Measurements from ENCODE around the gene CACNA1B. TPM values are rescaled to one million over a fixed set of nuclear protein-coding genes. Genes with fewer than 3 reads are reported as not detected.

CACNA1B gene
- total and polyA plus RNA-seq, 9 donors = 0.18 to 0.76 (median 0.34) TPM

DNA sequence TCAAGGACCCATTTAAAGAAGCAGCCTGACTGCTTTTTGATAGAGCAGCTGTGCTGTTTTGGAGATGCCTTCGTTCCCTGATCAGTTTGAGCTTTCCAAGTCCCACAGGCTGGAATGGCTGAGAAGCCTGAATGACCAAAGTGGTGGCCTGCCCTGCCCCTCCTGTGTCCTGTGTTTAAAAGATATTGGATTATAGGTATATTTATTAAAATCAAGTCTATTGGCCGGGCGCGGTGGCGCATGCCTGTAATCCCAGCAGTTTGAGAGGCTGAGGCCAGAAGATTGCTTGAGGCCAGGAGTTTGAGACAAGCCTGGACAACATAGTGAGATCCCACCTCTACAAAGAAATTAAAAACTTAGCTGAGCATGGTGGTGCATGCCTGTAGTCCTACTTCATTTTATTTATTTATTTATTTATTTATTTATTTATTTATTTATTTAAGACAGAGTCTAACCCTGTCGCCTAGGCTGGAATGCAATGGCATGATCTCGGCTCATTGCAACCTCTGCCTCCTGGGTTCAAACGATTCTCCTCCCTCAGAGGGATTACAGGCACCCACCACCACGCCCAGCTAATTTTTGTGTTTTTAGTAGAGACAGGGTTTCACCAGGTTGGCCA lies 87.7 kb downstream of the CACNA1B start:
- no peak for DNase-seq
- 91% methylated on average over 5 of the region's 9 CpGs for WGBS (ENCODE audit: insufficient coverage)
- Histone ChIP-seq H3K36me3 (ENCODE audit: control insufficient read depth, insufficient read depth, low read length) (no peaks in the 10 kb centered on the region), H3K27me3 (ENCODE audit: control insufficient read depth, insufficient read depth, low read length) (peaks cover 2% of the 10 kb centered on the region), H3K4me1 (ENCODE audit: control insufficient read depth, insufficient read depth, low read length) (no peaks in the 10 kb centered on the region), H3K9me3 (replicated peaks; ENCODE audit: control insufficient read depth, low read depth, low read length) (no peaks in the 10 kb centered on the region), H3K27ac (ENCODE audit: low read length) (no peak overlapping the region), H3K4me3 (ENCODE audit: low read length) (no peak overlapping the region)

GRCh38 chr9:137967280-137967953 lies 89.8 kb downstream of the CACNA1B start:
- Histone ChIP-seq H3K4me3 (ENCODE audit: low read length) (no peak overlapping the region), H3K9me3 (replicated peaks; ENCODE audit: control insufficient read depth, low read depth, low read length) (no peaks in the 10 kb centered on the region), H3K36me3 (ENCODE audit: control insufficient read depth, insufficient read depth, low read length) (no peaks in the 10 kb centered on the region), H3K27me3 (ENCODE audit: control insufficient read depth, insufficient read depth, low read length) (peaks cover 2% of the 10 kb centered on the region), H3K27ac (ENCODE audit: low read length) (no peak overlapping the region), H3K4me1 (ENCODE audit: control insufficient read depth, insufficient read depth, low read length) (no peaks in the 10 kb centered on the region)
- 57% methylated on average over 14 of the region's 17 CpGs for WGBS (ENCODE audit: insufficient coverage)
- no peak for DNase-seq

DNA sequence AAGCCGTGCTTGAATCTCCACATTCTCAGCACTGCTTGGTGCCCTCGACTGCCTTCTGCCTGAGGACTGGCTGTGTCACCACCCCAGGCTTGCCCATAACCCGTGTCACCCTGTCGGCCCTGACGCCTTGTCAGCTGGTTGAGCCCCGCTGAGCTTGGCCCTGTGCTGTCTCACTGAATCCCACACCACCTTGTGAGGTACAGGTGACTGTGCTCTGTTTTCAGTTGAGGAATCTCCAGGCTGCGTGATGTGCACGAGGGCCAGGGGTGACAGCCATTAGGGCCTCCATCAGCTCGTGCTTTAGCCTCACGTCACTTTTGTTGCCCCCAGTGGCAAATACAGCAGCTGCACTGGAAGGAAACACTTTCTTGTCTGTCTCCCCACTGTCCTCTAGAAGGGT lies 90.7 kb downstream of the CACNA1B start:
- H3K27me3 ChIP-seq (ENCODE audit: control insufficient read depth, insufficient read depth, low read length) = peaks cover 2% of the 10 kb centered on the region
- H3K4me1 ChIP-seq (ENCODE audit: control insufficient read depth, insufficient read depth, low read length) = no peaks in the 10 kb centered on the region
- H3K36me3 ChIP-seq (ENCODE audit: control insufficient read depth, insufficient read depth, low read length) = no peaks in the 10 kb centered on the region
- 61% methylated on average over 10 of the region's 10 CpGs for WGBS (ENCODE audit: insufficient coverage)
- no peak for DNase-seq
- H3K27ac ChIP-seq (ENCODE audit: low read length) = no peak overlapping the region
- H3K4me3 ChIP-seq (ENCODE audit: low read length) = no peak overlapping the region
- no peaks in the 10 kb centered on the region for H3K9me3 ChIP-seq (replicated peaks; ENCODE audit: control insufficient read depth, low read depth, low read length)

- 70% methylated on average over 8 of the region's 8 CpGs for WGBS (ENCODE audit: insufficient coverage)
- Histone ChIP-seq H3K4me1 (ENCODE audit: control insufficient read depth, insufficient read depth, low read length) (no peaks in the 10 kb centered on the region), H3K36me3 (ENCODE audit: control insufficient read depth, insufficient read depth, low read length) (no peaks in the 10 kb centered on the region), H3K27ac (ENCODE audit: low read length) (no peak overlapping the region), H3K4me3 (ENCODE audit: low read length) (no peak overlapping the region), H3K9me3 (replicated peaks; ENCODE audit: control insufficient read depth, low read depth, low read length) (no peaks in the 10 kb centered on the region), H3K27me3 (ENCODE audit: control insufficient read depth, insufficient read depth, low read length) (peaks cover 2% of the 10 kb centered on the region)
- no peak for DNase-seq
These were observed 91.4 kb downstream of the CACNA1B start for GRCh38 chr9:137969008-137969407.

DNA sequence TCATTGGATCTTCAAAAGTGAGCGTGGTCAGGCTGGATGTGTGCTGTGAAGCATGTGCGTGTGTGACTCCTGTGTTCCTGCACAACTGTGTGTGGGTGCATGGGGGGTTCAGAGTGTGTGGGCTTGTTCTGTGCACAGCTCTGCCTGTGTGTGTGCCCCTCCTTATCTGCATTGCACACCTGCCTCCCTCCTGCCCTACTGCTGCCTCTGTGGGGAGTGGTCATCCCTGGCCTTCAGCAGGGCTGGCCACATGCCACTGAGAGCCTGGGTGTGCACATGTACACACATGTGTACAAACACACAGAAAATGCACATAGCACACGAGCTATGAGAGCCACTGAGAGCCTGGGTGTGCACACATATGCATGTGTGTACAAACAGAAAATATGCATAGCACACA lies 92.1 kb downstream of the CACNA1B start:
- H3K4me1 ChIP-seq (ENCODE audit: control insufficient read depth, insufficient read depth, low read length) = no peaks in the 10 kb centered on the region
- no peak overlapping the region for H3K4me3 ChIP-seq (ENCODE audit: low read length)
- no peaks in the 10 kb centered on the region for H3K36me3 ChIP-seq (ENCODE audit: control insufficient read depth, insufficient read depth, low read length)
- H3K9me3 ChIP-seq (replicated peaks; ENCODE audit: control insufficient read depth, low read depth, low read length) = no peaks in the 10 kb centered on the region
- H3K27ac ChIP-seq (ENCODE audit: low read length) = no peak overlapping the region
- H3K27me3 ChIP-seq (ENCODE audit: control insufficient read depth, insufficient read depth, low read length) = peaks cover 2% of the 10 kb centered on the region
- DNase-seq = no peak
- 40% methylated on average over 1 of the region's 3 CpGs for WGBS (ENCODE audit: insufficient coverage)

- no peak overlapping the region for H3K4me3 ChIP-seq (ENCODE audit: low read length)
These were observed 92.5 kb downstream of the CACNA1B start for GRCh38 chr9:137970098-137970497.

GRCh38 chr9:137970686-137971476 lies 93.3 kb downstream of the CACNA1B start:
- Histone ChIP-seq H3K27me3 (ENCODE audit: control insufficient read depth, insufficient read depth, low read length) (peaks cover 2% of the 10 kb centered on the region), H3K4me3 (ENCODE audit: low read length) (no peak overlapping the region), H3K9me3 (replicated peaks; ENCODE audit: control insufficient read depth, low read depth, low read length) (no peaks in the 10 kb centered on the region), H3K4me1 (ENCODE audit: control insufficient read depth, insufficient read depth, low read length) (peaks cover 6% of the 10 kb centered on the region), H3K27ac (ENCODE audit: low read length) (no peak overlapping the region), H3K36me3 (ENCODE audit: control insufficient read depth, insufficient read depth, low read length) (no peaks in the 10 kb centered on the region)
- peak; percentile 6 for DNase-seq
- 63% methylated on average over 13 of the region's 18 CpGs for WGBS (ENCODE audit: insufficient coverage)

More at GRCh38 chr9:137970098-137970497, 92.5 kb downstream of the CACNA1B start:
- Histone ChIP-seq H3K9me3 (replicated peaks; ENCODE audit: control insufficient read depth, low read depth, low read length) (no peaks in the 10 kb centered on the region), H3K4me1 (ENCODE audit: control insufficient read depth, insufficient read depth, low read length) (no peaks in the 10 kb centered on the region), H3K36me3 (ENCODE audit: control insufficient read depth, insufficient read depth, low read length) (no peaks in the 10 kb centered on the region), H3K27me3 (ENCODE audit: control insufficient read depth, insufficient read depth, low read length) (peaks cover 2% of the 10 kb centered on the region), H3K27ac (ENCODE audit: low read length) (no peak overlapping the region)
- DNase-seq = no peak

DNA sequence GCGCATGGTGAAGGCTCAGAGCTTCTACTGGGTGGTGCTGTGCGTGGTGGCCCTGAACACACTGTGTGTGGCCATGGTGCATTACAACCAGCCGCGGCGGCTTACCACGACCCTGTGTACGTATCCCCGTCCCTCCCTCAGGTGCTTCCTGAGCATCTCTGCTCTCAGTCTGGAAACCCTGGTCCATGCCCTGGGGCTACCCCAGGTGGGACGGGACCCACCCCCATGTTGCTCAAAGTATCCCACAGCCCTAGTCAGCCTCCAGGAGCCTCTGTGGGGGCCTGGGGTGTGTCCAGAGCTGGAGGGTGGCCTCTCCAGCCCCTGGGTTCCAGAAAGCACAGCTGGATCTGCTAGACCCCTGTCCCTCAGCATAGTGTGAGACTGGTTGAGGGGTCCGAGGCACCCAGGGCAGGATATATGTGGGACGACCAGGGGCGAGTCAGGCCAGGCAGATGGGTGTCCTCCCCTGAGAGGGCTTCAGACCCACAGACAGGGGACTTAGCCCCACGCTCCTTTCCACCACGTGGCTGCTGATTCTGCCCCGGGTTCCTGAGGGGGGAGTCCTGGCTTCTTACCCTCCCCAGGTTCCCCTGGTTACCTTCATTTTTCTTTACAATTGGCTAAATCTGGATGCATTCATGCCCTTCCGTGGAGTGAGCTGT lies 94.0 kb downstream of the CACNA1B start:
- H3K4me3 ChIP-seq (ENCODE audit: low read length) = no peak overlapping the region
- H3K4me1 ChIP-seq (ENCODE audit: control insufficient read depth, insufficient read depth, low read length) = peaks cover 10% of the 10 kb centered on the region
- H3K9me3 ChIP-seq (replicated peaks; ENCODE audit: control insufficient read depth, low read depth, low read length) = no peaks in the 10 kb centered on the region
- H3K36me3 ChIP-seq (ENCODE audit: control insufficient read depth, insufficient read depth, low read length) = no peaks in the 10 kb centered on the region
- DNase-seq = no peak
- WGBS (ENCODE audit: insufficient coverage) = 80% methylated on average over 13 of the region's 16 CpGs
- peaks cover 2% of the 10 kb centered on the region for H3K27me3 ChIP-seq (ENCODE audit: control insufficient read depth, insufficient read depth, low read length)
- no peak overlapping the region for H3K27ac ChIP-seq (ENCODE audit: low read length)

DNA sequence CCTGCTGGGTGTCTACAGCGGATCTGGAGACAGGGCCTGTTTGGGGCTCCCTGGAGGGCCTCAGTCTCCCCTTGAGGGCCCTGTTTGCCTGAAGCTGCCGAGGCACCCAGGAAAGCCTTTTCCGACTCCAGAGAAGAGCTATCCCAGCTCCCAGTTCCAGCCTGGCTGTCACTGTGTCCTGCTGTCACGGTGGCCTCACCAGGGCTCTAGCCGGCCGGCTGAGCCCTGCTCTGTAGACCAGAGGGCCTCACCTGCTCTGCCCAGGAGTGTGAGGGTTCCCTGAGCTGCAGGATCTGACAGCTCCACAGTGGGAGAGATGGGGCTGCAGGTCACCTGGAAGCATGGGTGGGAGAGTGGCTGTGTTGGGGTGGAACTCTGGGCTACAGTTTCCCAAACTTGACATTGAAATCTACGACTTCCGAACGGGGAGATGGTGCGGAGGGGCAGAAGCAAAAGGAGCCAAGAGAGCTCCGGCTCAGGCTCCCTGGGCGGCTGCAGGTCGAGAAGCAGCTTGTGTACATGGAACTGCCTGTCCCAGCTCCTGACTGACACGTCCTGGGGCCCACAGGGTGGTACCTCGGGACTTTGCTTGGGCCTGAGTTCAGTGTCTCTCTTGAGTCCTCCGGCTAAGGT lies 94.9 kb downstream of the CACNA1B start:
- no peak overlapping the region for H3K27ac ChIP-seq (ENCODE audit: low read length)
- no peaks in the 10 kb centered on the region for H3K9me3 ChIP-seq (replicated peaks; ENCODE audit: control insufficient read depth, low read depth, low read length)
- DNase-seq = no peak
- 81% methylated on average over 15 of the region's 16 CpGs for WGBS (ENCODE audit: insufficient coverage)
- H3K36me3 ChIP-seq (ENCODE audit: control insufficient read depth, insufficient read depth, low read length) = no peaks in the 10 kb centered on the region
- H3K4me3 ChIP-seq (ENCODE audit: low read length) = no peak overlapping the region
- H3K4me1 ChIP-seq (ENCODE audit: control insufficient read depth, insufficient read depth, low read length) = peaks cover 10% of the 10 kb centered on the region
- peaks cover 2% of the 10 kb centered on the region for H3K27me3 ChIP-seq (ENCODE audit: control insufficient read depth, insufficient read depth, low read length)
